AG20443 (cell line): Measurements from ENCODE around the gene MKNK1.

Experiments used
- DNase-seq: peaks from one replicate; pipeline ENCODE4 v3.0.0; 2012; ENCODE audit warnings: low spot score, mixed read lengths

Gene MKNK1

DNA sequence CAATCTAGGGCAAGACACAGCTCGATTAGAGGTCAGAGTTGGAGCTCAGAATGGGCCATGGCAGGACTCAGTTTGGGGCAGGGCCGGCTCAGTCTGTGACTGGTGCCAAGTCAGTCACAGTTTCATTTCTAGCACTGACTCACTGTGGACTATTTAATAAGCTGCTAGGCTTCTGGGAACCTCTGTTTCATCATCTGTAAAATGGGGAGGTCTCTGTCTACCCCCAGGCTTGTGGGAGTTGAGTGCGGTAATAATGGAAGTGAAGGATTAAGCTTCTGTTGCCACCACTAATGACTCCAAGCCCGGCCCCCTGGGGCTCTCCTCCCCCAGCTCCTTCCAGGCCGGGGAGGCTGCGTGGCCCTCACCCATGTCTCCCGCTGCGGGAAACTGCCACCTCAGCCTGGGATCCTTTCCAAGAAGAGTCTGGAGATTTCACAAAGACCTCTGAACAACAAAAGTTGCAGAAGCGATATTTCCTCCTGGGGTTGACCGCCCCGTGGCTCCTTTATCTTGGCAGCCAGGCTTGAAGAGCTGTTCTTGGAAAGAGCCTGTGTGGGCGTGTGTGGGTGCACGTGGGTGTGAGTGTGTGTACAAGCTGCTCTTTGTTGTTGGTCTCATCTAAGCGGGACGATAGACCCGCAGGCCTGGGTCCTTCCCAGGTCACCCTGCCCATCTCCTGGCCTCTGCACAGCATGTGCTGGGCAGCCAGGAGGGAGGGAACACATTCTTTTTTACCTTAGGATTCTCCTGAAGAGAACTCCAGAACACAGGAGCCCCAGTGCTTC, 81.7 kb downstream of the MKNK1 start:
- DNase-seq = peak; percentile 79

DNA sequence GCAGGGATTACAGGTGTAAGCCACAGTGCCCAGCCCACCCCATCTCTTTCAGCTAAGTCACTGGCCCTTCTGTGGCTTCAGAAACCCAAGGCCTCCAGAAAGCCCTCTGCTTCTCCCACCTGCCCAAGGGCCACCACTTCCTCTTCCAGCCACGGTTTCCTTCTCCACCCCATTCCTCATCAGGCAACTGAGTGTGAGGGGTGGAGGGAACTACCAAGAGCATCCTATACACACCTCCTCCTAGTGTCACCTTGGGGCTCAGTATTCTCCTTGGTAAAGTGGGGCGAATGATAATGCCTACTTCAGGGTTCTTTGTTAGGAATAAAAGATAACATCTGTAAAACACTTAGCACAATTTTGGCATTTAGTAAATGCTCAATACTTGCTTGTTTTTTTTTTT, 82.7 kb downstream of the MKNK1 start:
- no peak for DNase-seq

DNA sequence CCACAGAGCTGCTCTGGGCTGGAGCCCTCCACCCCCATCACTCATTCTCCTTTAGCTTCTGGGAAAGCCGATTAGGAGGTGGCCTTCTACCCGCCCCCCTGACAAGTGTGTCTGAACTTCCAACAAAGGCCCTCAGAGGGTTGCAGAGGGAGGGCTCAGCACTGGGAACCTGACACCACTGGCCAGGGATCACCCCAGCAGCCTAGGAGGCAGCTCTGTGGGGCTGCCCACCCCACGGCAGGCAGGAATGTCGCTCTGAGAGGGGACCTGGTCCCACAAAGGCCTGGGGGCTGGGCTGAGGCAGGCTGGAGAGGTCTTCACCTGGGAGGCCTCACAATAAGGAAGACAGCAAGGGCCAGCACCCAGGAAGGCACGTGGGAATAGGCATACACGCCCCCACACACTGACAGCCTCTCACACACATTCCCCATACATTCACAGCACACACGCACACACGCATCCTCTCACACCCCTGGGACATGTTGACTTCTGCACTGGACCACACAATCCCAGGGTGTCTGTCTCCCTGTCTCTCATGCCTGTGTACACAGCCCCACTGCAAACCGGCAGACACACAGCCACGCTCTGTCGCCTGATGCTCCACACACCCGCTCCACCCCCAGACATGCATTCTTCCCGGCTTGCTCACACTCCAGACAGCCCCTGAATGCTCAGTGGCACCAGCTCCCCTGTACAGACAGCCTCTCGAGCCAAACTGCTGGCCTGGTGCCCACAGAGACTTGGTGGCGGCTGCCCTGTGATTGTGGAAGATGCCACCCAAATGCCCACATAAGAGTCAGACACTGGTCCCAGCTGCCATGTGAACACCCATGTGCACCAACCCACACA, 83.8 kb downstream of the MKNK1 start:
- peak; percentile 93 for DNase-seq

DNA sequence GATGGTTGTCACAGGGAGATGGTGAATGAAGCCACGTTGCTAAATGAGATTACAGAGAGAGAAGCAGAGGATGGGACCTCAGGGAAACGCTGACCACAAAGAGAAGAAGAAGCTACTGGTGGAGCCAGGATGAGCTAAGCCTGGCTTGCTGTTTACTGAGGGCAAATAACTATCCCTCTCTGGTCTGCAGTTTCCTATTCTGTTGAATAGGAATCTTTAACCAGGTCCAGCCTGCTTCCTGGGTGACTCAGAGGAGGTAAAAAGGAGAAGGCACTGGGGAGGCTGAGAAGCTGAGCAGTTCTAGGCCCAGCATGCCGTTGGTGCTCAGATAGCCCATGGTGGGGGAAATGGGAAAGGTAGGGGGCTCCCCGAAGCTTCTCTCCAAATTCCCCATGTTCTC, 84.9 kb downstream of the MKNK1 start:
- DNase-seq = no peak

- no peak for DNase-seq
These were observed 86.1 kb downstream of the MKNK1 start for GRCh38 chr1:46517932-46518498.

DNA sequence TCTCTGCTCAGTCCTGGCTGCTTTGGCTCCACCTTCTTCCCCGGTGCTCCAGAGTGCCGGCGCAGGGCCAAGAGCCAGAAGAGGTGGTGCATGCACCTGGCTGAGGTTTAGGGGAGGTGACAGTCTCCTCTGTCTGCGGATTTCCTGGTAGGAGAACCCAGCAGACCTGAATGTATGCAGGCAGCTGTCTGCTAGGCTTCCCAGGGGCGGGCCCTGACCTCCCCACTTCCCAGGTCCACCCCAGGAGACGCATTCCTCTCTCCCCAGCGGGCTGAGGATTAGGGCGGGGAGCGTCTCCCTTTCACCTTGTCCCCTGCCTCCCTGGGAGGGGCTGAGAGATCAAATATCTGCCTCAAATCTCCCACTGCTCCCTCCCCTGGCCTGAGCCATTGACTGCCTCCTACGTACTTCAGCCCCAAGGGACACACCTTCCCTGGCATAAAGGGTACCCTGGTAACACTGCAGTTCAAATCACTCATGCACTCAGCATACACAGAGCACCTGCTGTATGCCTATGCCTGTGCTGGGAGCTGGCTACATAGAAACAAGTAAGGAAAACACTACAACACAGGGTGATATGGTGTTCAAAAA, 87.0 kb downstream of the MKNK1 start:
- DNase-seq = no peak

DNA sequence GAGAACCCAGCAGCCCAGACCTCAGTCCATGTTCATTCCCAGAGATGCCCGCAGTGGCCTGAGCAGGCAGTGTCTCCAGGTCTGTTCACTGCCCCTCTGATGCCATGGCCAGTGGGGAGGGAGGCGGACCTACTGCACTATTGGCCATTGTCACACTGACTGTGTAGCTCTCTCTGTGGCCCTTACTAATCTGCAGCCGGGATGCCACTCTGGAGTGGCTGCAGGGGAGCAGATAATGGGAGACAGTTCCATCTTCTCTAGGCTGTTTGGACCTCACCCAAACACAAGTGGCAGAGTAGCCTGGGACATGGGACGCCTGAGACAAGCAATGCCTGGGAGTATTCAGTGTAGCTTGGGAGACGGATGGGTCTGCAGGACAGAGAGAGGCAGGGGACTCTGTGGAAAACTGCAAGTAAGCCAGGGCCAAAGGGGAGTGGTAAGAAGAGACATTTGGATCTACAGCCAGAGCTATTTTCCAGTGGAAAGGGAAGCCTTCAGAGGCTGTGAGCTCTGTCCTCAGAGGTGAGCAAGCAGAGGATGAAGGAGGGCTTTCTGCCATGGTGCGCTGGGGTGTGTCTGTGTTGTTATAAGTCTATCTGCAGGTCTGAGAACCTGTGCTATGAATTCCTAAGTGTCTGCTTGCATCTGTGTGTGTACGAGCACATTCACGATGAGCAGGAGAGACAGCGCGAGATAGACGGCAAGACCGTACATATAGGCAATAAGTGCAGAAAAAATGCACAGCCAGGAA, 87.7 kb downstream of the MKNK1 start:
- DNase-seq = no peak

DNA sequence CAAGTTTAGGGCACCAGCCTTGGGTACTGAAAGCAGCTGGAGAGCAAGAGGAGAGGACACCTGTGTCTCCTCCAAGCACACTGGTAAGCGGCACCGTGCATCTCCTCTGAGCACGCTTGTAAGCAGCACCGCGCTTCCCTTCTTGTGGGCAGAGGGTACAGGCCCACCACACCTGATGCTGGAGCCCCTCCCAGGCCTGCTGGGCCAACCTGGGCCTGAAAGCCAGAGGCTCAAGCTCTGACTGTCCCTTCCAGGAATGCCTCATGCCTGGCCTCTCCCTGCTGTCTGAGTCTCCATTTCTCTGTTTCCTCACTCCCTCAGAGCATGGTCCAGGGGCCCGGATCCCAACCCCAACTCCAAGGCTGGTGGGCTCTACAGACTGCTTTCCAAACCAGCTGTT, 88.5 kb downstream of the MKNK1 start:
- DNase-seq = no peak

DNA sequence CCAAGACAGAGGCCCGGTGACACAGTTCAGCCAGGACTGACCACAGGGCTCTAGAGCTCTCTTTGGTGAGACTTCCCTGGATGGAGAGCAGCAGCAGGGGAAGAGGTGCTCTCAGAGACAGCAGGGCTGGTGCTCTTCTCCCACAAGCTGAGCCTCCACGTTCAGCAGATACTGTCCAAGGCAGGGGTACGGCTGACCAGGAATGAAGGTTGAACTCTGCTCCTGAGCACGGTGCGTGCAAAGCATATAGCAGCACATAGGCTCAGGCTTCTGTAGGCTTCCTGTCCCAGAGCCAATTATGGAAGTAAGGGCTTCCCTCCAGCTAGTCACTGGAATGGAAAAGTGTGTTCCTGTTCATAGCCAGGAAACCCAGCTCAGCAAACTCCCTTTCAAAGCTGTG, 90.5 kb downstream of the MKNK1 start:
- DNase-seq = no peak

DNA sequence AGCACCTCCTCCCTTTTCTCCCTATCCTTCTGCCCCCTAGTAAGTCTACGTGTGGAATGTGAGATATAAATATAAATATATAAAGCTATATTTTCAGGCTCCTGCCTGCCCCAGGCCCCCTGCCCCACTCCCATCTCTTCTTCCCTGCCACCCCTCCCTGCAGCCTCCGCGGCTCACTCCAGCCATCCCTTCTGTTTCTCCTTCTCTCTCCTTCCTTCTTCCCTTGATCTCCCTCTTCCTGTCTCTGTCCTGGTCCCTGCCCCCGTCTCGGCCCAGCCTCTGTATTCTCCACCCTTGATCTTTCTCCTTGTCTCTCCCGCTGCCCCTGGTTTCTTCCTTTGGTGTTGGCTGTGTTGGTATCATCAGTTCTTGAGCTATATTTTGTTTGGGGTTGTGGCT, 91.3 kb downstream of the MKNK1 start:
- no peak for DNase-seq

DNA sequence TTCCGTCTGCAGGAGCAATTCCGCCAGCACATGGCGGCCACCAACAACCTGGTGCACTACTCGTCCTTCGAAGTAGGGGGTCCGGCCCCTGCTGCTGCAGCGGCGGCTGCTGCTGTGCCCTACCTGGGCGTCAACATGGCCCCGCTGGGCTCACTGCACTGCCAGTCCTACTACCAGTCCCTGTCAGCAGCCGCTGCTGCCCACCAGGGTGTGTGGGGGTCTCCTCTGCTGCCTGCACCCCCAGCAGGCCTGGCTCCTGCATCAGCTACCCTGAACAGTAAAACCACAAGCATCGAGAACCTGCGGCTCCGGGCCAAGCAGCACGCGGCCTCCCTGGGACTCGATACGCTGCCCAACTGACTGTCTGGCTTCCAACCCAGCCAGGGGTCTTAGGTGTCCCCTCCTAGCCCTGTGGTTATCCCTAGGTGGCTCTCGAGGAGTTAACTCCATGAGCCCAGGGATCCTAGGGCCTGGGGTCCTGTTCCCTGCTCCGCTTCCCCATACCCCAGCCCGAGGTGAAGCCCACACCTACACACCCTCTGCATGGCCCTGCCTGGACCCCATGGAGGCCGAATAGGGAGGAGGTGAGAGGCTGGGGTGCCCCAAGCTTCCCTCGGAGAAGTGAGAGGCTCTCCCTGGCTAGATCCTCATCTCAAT, 91.8 kb downstream of the MKNK1 start:
- no peak for DNase-seq

GRCh38 chr1:46510998-46511365, 93.1 kb downstream of the MKNK1 start:
- no peak for DNase-seq

GRCh38 chr1:46510341-46510997, 93.6 kb downstream of the MKNK1 start:
- no peak for DNase-seq

DNA sequence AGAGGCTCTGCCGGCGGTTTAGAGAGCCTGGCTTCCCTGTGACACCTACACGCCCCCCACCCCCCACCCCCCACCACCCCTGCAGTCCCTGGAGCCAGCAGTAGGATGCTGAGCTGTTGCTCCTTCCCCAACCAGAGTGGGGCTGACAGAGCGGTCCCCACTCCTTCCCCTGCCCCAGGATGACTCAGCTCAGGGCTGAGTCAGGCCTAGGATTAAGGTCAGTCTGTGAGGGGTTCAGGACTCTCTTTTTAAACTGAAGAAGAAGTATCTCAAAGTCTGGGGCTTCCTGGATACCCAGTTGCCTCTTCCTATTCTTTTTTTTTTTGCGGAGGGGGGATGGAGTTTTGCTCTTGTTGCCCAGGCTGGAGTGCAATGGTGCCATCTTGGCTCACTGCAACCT, 95.3 kb downstream of the MKNK1 start:
- DNase-seq = peak; percentile 67
